HS-27A (cell line): ENCODE results near the gene TAS1R1.

Source experiments
- DNase-seq: peaks from one replicate; pipeline ENCODE4 v3.0.0-alpha.2; 2012; ENCODE audit warnings: low read depth, missing footprints

TAS1R1 gene

GRCh38 chr1:6554907-6555778 is at the start of gene TAS1R1:
Gene TAS1R1, plus strand, starts transcription at chr1:6555307. Its CDS starts 67 bp downstream, at chr1:6555374.
- no peak for DNase-seq

- no peak for DNase-seq
These were observed 49.5 kb upstream of the TAS1R1 start for GRCh38 chr1:6505367-6506209.

DNA sequence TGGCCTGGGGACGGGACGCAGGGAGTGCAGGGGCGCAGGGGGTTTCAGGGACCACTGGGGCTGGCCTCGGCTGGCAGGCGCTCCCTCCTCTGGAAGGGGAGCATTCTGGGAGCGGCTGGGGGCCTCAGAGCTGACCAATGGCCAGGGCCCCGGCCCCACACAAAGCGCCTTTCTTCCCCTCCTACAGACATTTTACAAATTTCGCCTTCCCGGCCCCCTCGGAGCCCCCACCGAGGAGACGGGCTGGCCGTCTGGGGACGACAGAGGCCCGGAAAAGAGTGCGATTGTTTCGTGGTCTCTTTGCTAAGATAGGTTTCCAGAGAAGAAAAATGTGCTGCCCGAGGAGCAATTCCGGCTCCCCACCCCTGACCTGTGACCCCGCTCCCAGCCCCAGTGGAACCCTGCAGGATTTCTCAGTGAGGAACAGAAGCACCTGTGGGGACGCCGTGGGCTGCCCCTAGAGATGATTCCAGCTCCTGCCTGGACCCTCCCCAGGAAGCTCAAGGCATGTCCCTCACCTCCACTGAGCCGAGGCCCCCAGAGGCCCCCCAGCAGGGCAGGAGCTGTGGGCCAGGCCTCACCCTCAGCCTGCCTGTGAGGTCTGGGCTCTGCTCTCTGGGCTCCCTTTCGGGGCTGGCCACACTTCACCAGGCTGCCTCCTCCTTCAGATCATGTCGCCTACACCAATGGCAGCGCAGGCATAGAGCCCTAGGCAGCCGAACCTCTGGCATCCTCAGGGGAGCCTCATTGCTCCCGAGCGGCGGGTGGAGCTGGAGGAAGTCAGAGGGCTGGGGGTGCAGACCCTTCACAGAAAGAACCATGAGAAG is 48.7 kb upstream of the TAS1R1 start:
- DNase-seq: no peak

GRCh38 chr1:6507037-6507428 is 48.1 kb upstream of the TAS1R1 start:
- DNase-seq: no peak

GRCh38 chr1:6507461-6507911 is 47.6 kb upstream of the TAS1R1 start:
- DNase-seq: no peak

GRCh38 chr1:6508154-6508815 is 46.8 kb upstream of the TAS1R1 start:
- no peak for DNase-seq

DNA sequence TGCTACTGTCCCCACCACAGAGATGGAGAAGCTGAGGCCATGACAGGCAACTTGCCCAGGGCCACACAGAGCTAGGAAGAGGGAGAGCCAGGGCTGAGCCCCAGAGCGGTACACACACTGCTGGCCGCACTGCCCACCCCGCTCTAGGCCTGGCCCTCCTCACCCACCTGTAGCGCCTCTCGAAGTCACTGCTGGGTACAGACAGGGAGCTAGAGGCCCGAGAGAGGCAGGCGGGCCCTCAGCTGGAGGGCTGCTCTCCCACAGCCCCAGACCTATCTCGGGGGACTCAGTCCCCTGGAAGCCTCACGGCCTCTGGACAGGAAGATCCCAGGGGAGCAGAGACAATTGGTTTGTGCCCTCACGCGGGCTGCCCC is 46.3 kb upstream of the TAS1R1 start:
- no peak for DNase-seq

- DNase-seq: no peak
These were observed 45.7 kb upstream of the TAS1R1 start for GRCh38 chr1:6509220-6509918.

DNA sequence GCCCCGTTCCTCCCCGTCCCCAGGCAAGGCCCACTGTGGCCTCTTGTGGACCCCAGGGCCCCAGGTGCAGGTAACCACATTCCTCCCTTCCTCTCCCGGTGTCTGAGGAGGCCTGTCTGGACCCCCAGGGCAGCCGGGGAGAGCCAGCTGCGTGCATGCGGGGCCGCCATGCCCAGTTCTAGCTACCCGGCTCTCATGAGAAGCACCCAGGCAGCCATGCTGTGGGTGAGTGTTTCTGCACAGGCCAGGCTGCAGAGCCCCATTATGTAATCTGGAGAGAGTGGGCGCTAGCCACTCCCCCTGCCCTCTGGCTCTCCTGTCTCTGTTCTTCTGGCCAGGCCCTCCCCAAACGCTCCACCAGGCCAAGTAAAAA is 45.2 kb upstream of the TAS1R1 start:
- DNase-seq: no peak

- DNase-seq: no peak
These were observed 44.6 kb upstream of the TAS1R1 start for GRCh38 chr1:6510493-6510892.

DNA sequence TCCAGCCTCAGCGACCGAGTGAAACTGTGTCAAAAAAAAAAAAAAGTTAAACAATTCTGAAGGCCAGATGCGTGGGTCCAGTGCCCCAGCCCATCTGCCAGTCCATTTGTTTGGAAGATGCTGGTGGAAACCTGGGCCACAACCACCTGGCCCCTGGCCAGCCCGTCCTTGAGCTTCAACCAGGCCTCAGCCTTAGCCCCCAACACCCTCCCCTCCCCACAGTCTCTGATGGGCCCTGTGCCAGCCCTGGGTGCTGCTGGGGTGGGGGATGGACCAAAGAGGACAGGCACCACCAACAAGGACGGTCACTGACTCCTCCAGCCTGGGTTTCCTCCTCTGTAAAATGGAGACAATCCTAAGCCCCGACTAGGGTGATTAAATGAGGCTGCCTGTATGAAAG is 44.1 kb upstream of the TAS1R1 start:
- no peak for DNase-seq

- no peak for DNase-seq
These were observed 43.4 kb upstream of the TAS1R1 start for GRCh38 chr1:6511561-6512244.

DNA sequence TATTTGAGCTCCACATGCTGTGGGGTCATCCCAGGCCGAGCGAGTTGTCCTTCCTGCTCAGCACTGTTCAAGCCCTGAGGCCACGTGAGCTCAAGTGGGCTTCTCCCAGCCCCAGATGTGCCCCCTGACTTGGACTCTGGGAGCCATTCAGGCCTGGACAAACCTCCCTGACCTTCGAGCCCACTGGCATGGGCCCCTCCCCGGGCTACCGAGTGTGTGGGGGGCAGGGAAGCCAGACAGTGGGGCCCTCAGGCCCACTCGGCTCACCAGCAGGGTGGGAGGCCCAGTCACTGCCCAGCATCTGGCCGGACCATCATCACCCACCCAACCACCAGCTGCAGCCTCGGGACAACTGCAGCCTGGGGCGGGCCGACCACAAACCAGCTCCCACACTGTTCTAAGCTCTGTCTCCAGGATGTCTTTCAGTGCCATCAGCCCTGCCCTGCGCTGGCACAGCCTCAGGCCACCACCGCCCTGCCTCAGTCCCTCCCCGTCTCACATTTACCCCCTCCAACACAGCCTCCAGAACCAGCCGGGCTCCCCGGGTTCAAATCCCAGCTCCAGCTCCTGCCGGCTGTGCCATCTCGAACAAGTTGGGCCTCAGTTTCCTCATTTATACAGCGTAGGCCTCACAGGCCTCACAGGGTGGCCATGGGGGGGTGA is 42.7 kb upstream of the TAS1R1 start:
- no peak for DNase-seq

DNA sequence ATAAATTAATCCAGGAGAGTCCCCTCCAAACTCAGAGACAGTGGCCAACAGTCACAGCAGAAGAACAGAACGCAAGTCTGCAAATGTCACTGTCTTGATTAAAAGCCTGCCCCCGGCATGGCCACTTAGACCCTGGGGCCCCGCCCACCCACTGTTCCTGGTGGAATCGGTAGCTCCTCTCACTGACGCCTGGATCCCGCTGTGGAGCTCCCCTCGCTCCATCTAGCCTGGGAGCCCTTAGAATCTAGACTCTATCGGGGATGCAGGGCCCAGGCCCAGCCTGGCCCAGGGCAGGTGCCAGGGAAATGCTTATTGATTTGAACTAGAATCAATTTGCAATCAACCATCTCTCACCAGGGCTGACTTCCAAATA is 42.2 kb upstream of the TAS1R1 start:
- DNase-seq: no peak

- no peak for DNase-seq
These were observed 41.7 kb upstream of the TAS1R1 start for GRCh38 chr1:6513320-6513801.

GRCh38 chr1:6515771-6516170 is 39.3 kb upstream of the TAS1R1 start:
- DNase-seq: no peak

GRCh38 chr1:6517435-6517851 is 37.7 kb upstream of the TAS1R1 start:
- no peak for DNase-seq

DNA sequence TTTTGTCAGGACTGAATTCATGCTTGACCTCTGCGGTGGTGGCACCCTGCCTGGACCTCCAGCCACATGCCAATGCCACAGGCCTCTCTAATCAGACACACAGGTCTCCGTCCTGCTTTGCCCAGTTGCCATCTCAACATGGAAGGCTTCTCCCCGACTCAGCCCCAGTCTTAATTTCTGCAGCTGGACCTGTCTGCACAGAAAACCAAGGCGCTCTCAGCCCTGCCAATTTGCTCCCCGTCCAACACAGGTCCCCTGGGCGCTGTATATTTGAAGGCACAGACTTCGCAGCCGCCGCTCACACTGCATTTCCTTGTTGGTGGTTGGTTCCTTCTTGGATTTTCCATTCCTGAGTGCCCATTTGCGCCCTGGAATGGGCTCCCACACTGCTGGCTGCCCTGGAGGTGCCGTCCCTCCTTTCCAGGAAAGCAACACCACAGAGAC is 35.6 kb upstream of the TAS1R1 start:
- DNase-seq: no peak

GRCh38 chr1:6519935-6520671 is 35.0 kb upstream of the TAS1R1 start:
- no peak for DNase-seq
